HL-60/S4 treated with phorbol 12-myristate 13-acetate at 8.2 ng/mL for 4 days and 3 days (cell line): ENCODE measurements around the gene CENPM.

Source experiments
- in situ Hi-C: fragments of 300-500 bp; cut with MboI; formaldehyde crosslinking; loops from 2 replicates; pipeline ENCODE4 v1.15.0; 2022; ENCODE audit warnings: low sequenced_read_pairs

Gene CENPM

GRCh38 chr22:41934284-41935014, 12.5 kb downstream of the CENPM start:
- in situ Hi-C loops: no loop called here

GRCh38 chr22:41933411-41934177, 13.4 kb downstream of the CENPM start:
- in situ Hi-C loops: no loop called here

GRCh38 chr22:41932353-41932752, 14.6 kb downstream of the CENPM start:
- in situ Hi-C loops: no loop called here

GRCh38 chr22:41931701-41932269, 15.2 kb downstream of the CENPM start:
- in situ Hi-C loops: no loop called here

- in situ Hi-C loops: no loop called here
Measured at GRCh38 chr22:41929418-41929810, 17.5 kb downstream of the CENPM start.

GRCh38 chr22:41928593-41929417, 18.1 kb downstream of the CENPM start:
- in situ Hi-C loops: no loop called here

- in situ Hi-C loops: no loop called here
Measured at GRCh38 chr22:41927813-41928212, 19.1 kb downstream of the CENPM start.

GRCh38 chr22:41925783-41926460, 21.0 kb downstream of the CENPM start:
- in situ Hi-C loops: no loop called here

GRCh38 chr22:41923595-41924276, 23.2 kb downstream of the CENPM start:
- in situ Hi-C loops: no loop called here

- in situ Hi-C loops: no loop called here
Measured at GRCh38 chr22:41922940-41923594, 23.9 kb downstream of the CENPM start.

GRCh38 chr22:41922328-41922727, 24.6 kb downstream of the CENPM start:
- in situ Hi-C loops: no loop called here

GRCh38 chr22:41920271-41920976, 26.5 kb downstream of the CENPM start:
- in situ Hi-C loops: no loop called here

- in situ Hi-C loops: no loop called here
Measured at GRCh38 chr22:41919357-41920224, 27.4 kb downstream of the CENPM start.

- in situ Hi-C loops: no loop called here
Measured at GRCh38 chr22:41917903-41918791, 28.8 kb downstream of the CENPM start.

GRCh38 chr22:41917375-41917902, 29.5 kb downstream of the CENPM start:
- in situ Hi-C loops: no loop called here

- in situ Hi-C loops: no loop called here
Measured at GRCh38 chr22:41916745-41917358, 30.1 kb downstream of the CENPM start.
